CD14-positive monocyte (primary cell): Measurements from ENCODE around the gene CNTN5. TPM values are rescaled to one million over a fixed set of nuclear protein-coding genes. Genes with fewer than 3 reads are reported as not detected.

Experiments
- DNase-seq, 3 donors: peaks; one replicate each; pipeline ENCODE4 v3.0.0-alpha.2; 2011 to 2022
- H2AFZ ChIP-seq: 2 replicates; pipeline ENCODE4 v1.6.0; 2012; ENCODE audit warnings: mild to moderate bottlenecking, low read depth, low read length, inconsistent platforms; ENCODE audit not compliant: insufficient read depth, poor library complexity, severe bottlenecking
- H3K27ac ChIP-seq, 2 donors: 1 replicate in 1 of 2; 2 replicates in 1 of 2; pipeline ENCODE4 v1.5.1; 2012 to 2013; ENCODE audit warnings: low read length in 2 of 2, control low read depth in 1 of 2, inconsistent platforms in 1 of 2, low read depth in 1 of 2, mild to moderate bottlenecking in 1 of 2
- H3K27me3 ChIP-seq, 2 donors: one replicate each; pipeline versions ENCODE4 v1.6.0 to v1.6.1; 2011 to 2013; ENCODE audit warnings: low read length in 2 of 2; ENCODE audit not compliant: control insufficient read depth in 2 of 2, insufficient read depth in 2 of 2
- H3K36me3 ChIP-seq, 2 donors: replicated peaks in 1 of 2; 1 replicate in 1 of 2; 2 replicates in 1 of 2; pipeline versions ENCODE4 v1.5.1 to v1.6.1; 2012 to 2013; ENCODE audit warnings: low read length in 2 of 2, control low read depth in 1 of 2, inconsistent platforms in 1 of 2, mild to moderate bottlenecking in 1 of 2; ENCODE audit not compliant: insufficient read depth in 2 of 2, control insufficient read depth in 1 of 2
- H3K4me1 ChIP-seq, 2 donors: 1 replicate in 1 of 2; 2 replicates in 1 of 2; pipeline versions ENCODE4 v1.5.1 to v1.6.1; 2012 to 2013; ENCODE audit warnings: low read length in 2 of 2, control low read depth in 1 of 2, inconsistent platforms in 1 of 2, mild to moderate bottlenecking in 1 of 2, moderate library complexity in 1 of 2; ENCODE audit not compliant: insufficient read depth in 2 of 2, control insufficient read depth in 1 of 2
- H3K4me2 ChIP-seq: replicated peaks from 2 replicates; pipeline ENCODE3; 2012; ENCODE audit warnings: low read length, moderate library complexity, mild to moderate bottlenecking; ENCODE audit not compliant: poor library complexity, severe bottlenecking; ENCODE audit errors: extremely low read depth
- H3K4me3 ChIP-seq, 3 experiments: fragments of 200-600 bp in 1 of 3; sonication (generic) in 1 of 3; replicated peaks in 1 of 3; 1 replicate in 2 of 3; 2 replicates in 1 of 3; pipeline ENCODE4 v1.5.1; 2011 to 2013; ENCODE audit warnings: low read length in 3 of 3, mild to moderate bottlenecking in 3 of 3, control low read depth in 2 of 3, low read depth in 2 of 3, inconsistent platforms in 1 of 3, moderate library complexity in 1 of 3
- H3K79me2 ChIP-seq: 2 replicates; pipeline ENCODE4 v1.6.0; 2012; ENCODE audit warnings: mild to moderate bottlenecking, control low read depth, inconsistent platforms, low read length, moderate library complexity; ENCODE audit not compliant: insufficient read depth
- H3K9ac ChIP-seq: 2 replicates; pipeline ENCODE4 v1.6.0; 2017; ENCODE audit warnings: low read length, mild to moderate bottlenecking; ENCODE audit not compliant: insufficient read depth, poor library complexity, severe bottlenecking
- H3K9me3 ChIP-seq, 2 donors: replicated peaks in 1 of 2; 1 replicate in 1 of 2; 2 replicates in 1 of 2; pipeline versions ENCODE4 v1.5.1 to v1.6.1; 2012 to 2013; ENCODE audit warnings: low read length in 2 of 2, control low read depth in 1 of 2; ENCODE audit not compliant: control insufficient read depth in 1 of 2, insufficient read depth in 1 of 2
- H4K20me1 ChIP-seq: 2 replicates; pipeline ENCODE4 v1.6.0; 2012; ENCODE audit warnings: mild to moderate bottlenecking, low read length, control low read depth, moderate library complexity; ENCODE audit not compliant: insufficient read depth
- H3K27ac Mint-ChIP-seq, 7 donors: one replicate each; pipeline ENCODE4 v1.8.0; 2020; ENCODE audit warnings: mild to moderate bottlenecking in 7 of 7, mixed read lengths in 7 of 7, moderate library complexity in 6 of 7, inconsistent platforms in 2 of 7
- H3K27me3 Mint-ChIP-seq, 3 donors: one replicate each; pipeline ENCODE4 v1.8.0; 2021 to 2022; ENCODE audit warnings: low read depth in 3 of 3, mild to moderate bottlenecking in 3 of 3, mixed read lengths in 3 of 3, moderate library complexity in 3 of 3, inconsistent platforms in 1 of 3
- H3K36me3 Mint-ChIP-seq, 2 donors: one replicate each; pipeline ENCODE4 v1.8.0; 2020; ENCODE audit warnings: mixed read lengths in 2 of 2, inconsistent platforms in 1 of 2, mild to moderate bottlenecking in 1 of 2
- H3K4me1 Mint-ChIP-seq: one replicate; pipeline ENCODE4 v1.8.0; 2020; ENCODE audit warnings: mild to moderate bottlenecking, mixed read lengths
- H3K4me3 Mint-ChIP-seq, 2 donors: one replicate each; pipeline ENCODE4 v1.8.0; 2020; ENCODE audit warnings: mild to moderate bottlenecking in 2 of 2, mixed read lengths in 2 of 2, moderate library complexity in 1 of 2
- H3K9me3 Mint-ChIP-seq, 7 donors: one replicate each; pipeline ENCODE4 v1.8.0; 2020 to 2022; ENCODE audit warnings: mixed read lengths in 7 of 7, mild to moderate bottlenecking in 6 of 7, moderate library complexity in 6 of 7, inconsistent platforms in 2 of 7
- whole genome bisulfite sequencing: methylation state at CpG from one replicate; pipeline ENCODE4 v1.1.5; 2013; ENCODE audit warnings: missing lambda C conversion rate; ENCODE audit not compliant: insufficient coverage; 5-methylcytosine and 5-hydroxymethylcytosine counted together
- intact Hi-C, 2 donors: fragments of 100-400 bp; cut with micrococcal nuclease; formaldehyde crosslinking; loops; one replicate each; pipeline versions ENCODE4 v1.15.0 to v1.15.1; 2023
- polyA plus RNA-seq, 3 donors: library from polyadenylated mRNA; depleted of rRNA in 1 of 3; unstranded in 2 of 3; stranded (reverse) in 1 of 3; fragments of 300-500 nt in 2 of 3; fragments of >200 nt in 1 of 3; fragmentation: Illumina TruSeq in 2 of 3; gene quantifications; 1 replicate in 2 of 3; 2 replicates in 1 of 3; pipeline ENCODE4 v1.2.3, GENCODE V29; 2012 to 2021
- TF ChIP-seq, protein P1 (sequence below): fragments of 200-600 bp; IDR thresholded peaks from one replicate; pipeline ENCODE4 v1.8.0; 2022; ENCODE audit warnings: antibody characterized with exemption, mild to moderate bottlenecking

Gene CNTN5
- polyA plus RNA-seq, 3 donors: not detected

DNA sequence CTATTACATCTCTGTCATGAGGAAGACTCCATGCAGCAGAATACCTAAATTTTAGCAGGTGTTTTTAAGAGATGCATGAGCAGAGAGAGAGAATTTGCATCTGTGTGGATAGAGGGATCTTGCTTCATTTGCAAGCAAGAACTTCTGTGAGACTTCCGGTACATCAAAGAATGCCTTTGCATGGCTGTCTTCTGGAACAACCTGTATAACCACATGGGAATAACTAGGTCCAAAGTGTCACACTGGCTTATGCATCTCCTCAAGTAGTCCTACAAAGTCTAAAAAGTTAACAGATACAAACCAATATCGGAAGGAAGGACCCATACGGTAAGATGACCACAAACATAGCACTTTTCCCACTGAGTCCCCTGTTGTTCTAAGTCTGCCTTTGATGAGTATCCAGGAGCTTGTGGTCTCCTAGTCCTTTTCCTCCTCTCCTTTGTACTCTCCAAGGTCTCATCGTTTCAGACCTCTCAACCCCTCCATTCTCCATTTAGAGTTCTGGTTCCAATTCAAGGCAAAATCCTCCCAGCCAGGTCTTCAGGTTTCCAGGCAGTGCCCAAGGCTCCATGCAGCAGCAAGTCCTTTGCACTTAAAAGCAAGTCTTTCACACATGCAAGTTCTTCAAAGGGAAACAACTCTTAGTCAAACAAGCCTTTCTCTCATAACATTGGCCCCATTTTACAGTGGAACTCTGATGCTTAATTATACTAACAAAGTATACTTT lies 1084.7 kb downstream of the CNTN5 start:
- Histone ChIP-seq H3K4me3 (no peak overlapping the region), H3K36me3 (no peaks in the 10 kb centered on the region), H2AFZ (no peak overlapping the region), H3K79me2 (no peaks in the 10 kb centered on the region), H3K4me1 (no peaks in the 10 kb centered on the region), H3K27ac (no peak overlapping the region), H3K9me3 (peaks cover 4 to 8% of the 10 kb centered on the region in 2 donors), H4K20me1 (no peaks in the 10 kb centered on the region), H3K4me2 (no peak overlapping the region), H3K9ac (no peak overlapping the region), H3K27me3 (no peaks in the 10 kb centered on the region)
- Mint-ChIP-seq H3K27me3 (no peaks in the 10 kb centered on the region), H3K36me3 (no peaks in the 10 kb centered on the region), H3K4me1 (no peaks in the 10 kb centered on the region), H3K9me3 (peaks cover 0 to 7% (median 3%) of the 10 kb centered on the region in 7 donors), H3K4me3 (no peak overlapping the region), H3K27ac (no peak overlapping the region)
- TF ChIP-seq, protein P1, sequence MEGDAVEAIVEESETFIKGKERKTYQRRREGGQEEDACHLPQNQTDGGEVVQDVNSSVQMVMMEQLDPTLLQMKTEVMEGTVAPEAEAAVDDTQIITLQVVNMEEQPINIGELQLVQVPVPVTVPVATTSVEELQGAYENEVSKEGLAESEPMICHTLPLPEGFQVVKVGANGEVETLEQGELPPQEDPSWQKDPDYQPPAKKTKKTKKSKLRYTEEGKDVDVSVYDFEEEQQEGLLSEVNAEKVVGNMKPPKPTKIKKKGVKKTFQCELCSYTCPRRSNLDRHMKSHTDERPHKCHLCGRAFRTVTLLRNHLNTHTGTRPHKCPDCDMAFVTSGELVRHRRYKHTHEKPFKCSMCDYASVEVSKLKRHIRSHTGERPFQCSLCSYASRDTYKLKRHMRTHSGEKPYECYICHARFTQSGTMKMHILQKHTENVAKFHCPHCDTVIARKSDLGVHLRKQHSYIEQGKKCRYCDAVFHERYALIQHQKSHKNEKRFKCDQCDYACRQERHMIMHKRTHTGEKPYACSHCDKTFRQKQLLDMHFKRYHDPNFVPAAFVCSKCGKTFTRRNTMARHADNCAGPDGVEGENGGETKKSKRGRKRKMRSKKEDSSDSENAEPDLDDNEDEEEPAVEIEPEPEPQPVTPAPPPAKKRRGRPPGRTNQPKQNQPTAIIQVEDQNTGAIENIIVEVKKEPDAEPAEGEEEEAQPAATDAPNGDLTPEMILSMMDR: no peak
- WGBS: 78% methylated on average over 3 of the region's 4 CpGs
- intact Hi-C loops: no loop called here
- no peak for DNase-seq

DNA sequence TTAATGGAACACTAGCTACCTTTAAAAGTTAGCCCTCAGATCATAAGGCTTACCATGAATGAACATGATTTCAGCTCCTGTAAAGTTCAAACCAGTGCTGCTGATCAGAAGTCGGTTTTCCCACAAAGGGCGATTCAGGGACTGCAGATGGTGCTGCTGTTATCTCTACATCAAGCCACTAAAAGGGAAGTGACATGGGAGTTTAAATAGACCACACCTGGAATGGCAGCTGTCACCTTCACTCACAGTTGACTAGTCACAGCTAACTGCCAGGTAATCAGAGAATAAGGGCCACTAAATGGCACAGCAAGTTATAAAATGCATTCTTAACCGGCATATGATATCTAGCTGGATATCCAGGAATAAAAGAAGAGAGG lies 1085.2 kb downstream of the CNTN5 start:
- Mint-ChIP-seq H3K4me1 (no peaks in the 10 kb centered on the region), H3K27me3 (no peaks in the 10 kb centered on the region), H3K36me3 (no peaks in the 10 kb centered on the region), H3K27ac (no peak overlapping the region), H3K9me3 (peaks cover 0 to 7% (median 3%) of the 10 kb centered on the region in 7 donors), H3K4me3 (no peak overlapping the region)
- DNase-seq: no peak
- no CpG with 5 or more reads among the region's 3 CpGs for WGBS
- Histone ChIP-seq H3K79me2 (no peaks in the 10 kb centered on the region), H3K4me1 (no peaks in the 10 kb centered on the region), H3K9me3 (peaks cover 4 to 8% of the 10 kb centered on the region in 2 donors), H3K27ac (no peak overlapping the region), H2AFZ (no peak overlapping the region), H3K9ac (no peak overlapping the region), H4K20me1 (no peaks in the 10 kb centered on the region), H3K36me3 (no peaks in the 10 kb centered on the region), H3K4me3 (no peak overlapping the region), H3K4me2 (no peak overlapping the region), H3K27me3 (no peaks in the 10 kb centered on the region)
- TF ChIP-seq, protein P1: no peak
- intact Hi-C loops: no loop called here
